Measurements from ENCODE around the gene DGCR8.

DNA sequence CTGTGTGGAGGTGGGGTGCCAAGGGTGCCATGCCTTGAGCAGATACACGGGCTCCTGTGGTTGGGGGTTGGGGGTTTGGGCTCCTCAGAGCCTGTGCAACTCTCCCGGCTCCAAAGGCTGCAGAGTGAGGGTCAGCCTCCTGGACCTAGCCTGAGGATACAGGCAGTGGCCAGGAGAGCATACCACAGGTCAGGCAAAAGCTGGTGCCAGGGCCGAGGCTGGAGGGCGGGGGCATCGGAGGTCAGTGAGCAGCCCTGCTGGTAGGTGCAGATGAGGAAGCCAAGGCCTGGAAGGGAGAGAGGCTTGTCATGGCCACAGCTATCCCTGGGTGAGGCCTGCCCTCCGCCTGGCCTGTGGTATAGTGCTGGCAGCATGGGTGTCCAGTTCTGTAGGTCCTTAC lies 25.6 kb upstream of the DGCR8 start:
- no peak for TF ChIP-seq POLR2A (IDR thresholded peaks at IDR 0.05; ENCODE audit: low read depth, low read length)
- TF ChIP-seq, protein P1, sequence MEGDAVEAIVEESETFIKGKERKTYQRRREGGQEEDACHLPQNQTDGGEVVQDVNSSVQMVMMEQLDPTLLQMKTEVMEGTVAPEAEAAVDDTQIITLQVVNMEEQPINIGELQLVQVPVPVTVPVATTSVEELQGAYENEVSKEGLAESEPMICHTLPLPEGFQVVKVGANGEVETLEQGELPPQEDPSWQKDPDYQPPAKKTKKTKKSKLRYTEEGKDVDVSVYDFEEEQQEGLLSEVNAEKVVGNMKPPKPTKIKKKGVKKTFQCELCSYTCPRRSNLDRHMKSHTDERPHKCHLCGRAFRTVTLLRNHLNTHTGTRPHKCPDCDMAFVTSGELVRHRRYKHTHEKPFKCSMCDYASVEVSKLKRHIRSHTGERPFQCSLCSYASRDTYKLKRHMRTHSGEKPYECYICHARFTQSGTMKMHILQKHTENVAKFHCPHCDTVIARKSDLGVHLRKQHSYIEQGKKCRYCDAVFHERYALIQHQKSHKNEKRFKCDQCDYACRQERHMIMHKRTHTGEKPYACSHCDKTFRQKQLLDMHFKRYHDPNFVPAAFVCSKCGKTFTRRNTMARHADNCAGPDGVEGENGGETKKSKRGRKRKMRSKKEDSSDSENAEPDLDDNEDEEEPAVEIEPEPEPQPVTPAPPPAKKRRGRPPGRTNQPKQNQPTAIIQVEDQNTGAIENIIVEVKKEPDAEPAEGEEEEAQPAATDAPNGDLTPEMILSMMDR (conservative IDR thresholded peaks at IDR 0.05; ENCODE audit: low read depth, low read length) = no peak
- no peak for TF ChIP-seq MAFK (IDR thresholded peaks at IDR 0.05; ENCODE audit: low read depth, low read length)
